HG03571 (cell line): Measurements from ENCODE around the gene HMGA1.
"Not testable (repeated sequence)": the region's sequence is repeated elsewhere in the genome, so short reads cannot be mapped to it uniquely, and the experiment has no call there.

Experiments used
- ATAC-seq: cut with Tn5 transposase; IDR thresholded peaks from one replicate; pipeline ENCODE4 v1.9.1; 2021; ENCODE audit not compliant: unreplicated experiment

Gene HMGA1

GRCh38 chr6:34239893-34240292 is 3.2 kb downstream of the HMGA1 start:
- ATAC-seq = no peak

GRCh38 chr6:34240329-34241248 is 3.9 kb downstream of the HMGA1 start:
- no peak for ATAC-seq

GRCh38 chr6:34241351-34242215 is 4.9 kb downstream of the HMGA1 start:
- no peak for ATAC-seq

- ATAC-seq = no peak
These were observed 5.8 kb downstream of the HMGA1 start for GRCh38 chr6:34242252-34243130.

DNA sequence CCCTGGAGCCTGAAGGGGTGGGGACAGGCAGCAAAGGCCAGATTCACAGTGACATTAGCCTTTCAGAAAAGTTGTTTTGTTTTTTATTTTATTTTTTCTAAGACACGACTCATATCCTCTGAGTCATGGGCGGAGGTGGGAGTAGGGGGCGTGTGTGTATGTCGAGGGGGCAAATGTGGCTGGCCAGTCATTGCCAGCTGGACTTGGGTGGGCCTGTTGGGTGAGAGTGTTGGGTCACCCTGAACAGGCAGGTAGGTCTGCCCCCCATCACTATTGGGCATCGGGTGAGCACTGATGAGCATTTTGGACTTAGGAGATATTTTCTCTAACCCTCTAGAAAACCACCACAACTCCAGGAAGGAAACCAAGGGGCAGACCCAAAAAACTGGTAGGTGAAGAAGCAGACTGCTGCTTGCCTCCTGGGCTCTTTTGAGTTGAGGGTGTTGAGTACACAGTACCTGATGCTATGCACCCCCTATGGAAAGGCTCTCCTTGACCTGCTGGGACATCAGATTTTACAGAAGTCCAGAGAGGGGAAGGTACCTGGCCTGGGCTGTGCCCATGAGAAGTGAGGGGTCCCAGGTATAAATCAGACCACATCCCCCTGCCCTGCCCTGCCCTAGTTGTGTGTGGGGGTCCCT is 6.6 kb downstream of the HMGA1 start:
- no peak for ATAC-seq

DNA sequence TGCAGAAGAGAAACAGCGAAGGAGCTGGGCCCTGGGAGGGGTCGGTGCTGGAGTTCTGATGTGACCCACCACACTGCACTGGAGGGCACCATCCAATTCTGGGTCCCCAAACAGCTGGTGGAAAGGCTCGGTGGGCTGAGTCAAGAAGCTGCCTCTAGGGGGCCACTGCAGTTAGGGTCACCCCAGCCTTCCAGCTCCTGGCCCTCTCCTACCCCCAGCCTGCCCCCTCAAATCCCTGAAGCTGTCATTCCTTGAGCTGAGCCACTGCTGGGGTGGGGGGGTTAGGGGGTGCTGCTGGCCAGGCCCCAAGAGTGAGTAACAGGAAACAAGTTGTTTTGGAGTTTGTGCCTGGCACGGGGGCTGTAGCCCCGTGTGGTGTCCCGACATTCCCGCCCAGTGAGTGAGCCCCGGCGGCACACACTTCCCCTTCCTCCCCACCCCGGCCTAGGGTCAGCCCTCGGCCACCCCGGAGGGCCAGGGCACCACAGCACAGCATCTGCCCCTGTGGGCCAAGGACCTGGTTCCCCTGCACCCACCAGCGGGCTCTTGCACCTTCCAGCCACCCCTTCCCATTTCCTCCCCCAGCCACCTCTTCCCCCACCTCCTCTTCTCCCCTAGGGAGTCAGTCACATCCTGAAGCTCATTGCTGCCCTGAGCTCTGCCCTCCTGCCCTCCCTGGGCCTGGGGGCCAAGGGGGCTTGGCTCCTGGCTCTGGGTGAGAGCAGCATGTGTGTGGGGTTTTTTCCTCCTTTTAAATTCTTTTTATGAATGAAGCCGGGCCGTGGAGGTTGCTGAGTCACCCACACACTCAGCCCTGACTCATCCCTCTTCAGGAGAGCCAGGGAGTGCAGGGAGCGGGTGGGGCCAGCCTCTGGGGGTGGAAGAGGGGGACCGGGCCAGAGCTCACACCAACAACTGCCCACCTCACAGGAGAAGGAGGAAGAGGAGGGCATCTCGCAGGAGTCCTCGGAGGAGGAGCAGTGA is 7.5 kb downstream of the HMGA1 start:
- no peak for ATAC-seq

- ATAC-seq = not testable (repeated sequence)
These were observed 8.5 kb downstream of the HMGA1 start for GRCh38 chr6:34245032-34245760.

GRCh38 chr6:34245761-34246140 is 9.1 kb downstream of the HMGA1 start:
- not testable (repeated sequence) for ATAC-seq

DNA sequence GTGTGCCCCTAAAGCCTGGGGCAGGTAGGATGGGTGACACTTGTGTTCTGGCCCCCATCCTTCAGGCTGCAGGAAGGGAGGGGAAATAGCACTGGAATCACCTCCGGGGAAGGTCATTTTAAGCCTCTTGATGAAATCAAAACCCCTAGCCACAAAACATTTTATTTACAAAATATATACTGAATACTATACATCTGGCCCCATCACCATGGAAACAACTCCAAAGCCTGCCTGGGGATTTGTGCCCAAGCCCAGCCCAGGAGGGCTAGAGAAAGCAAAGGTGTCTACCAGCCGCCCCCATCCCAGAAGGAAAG is 9.5 kb downstream of the HMGA1 start:
- ATAC-seq = no peak

- ATAC-seq = no peak
These were observed 10.1 kb downstream of the HMGA1 start for GRCh38 chr6:34246563-34247391.

DNA sequence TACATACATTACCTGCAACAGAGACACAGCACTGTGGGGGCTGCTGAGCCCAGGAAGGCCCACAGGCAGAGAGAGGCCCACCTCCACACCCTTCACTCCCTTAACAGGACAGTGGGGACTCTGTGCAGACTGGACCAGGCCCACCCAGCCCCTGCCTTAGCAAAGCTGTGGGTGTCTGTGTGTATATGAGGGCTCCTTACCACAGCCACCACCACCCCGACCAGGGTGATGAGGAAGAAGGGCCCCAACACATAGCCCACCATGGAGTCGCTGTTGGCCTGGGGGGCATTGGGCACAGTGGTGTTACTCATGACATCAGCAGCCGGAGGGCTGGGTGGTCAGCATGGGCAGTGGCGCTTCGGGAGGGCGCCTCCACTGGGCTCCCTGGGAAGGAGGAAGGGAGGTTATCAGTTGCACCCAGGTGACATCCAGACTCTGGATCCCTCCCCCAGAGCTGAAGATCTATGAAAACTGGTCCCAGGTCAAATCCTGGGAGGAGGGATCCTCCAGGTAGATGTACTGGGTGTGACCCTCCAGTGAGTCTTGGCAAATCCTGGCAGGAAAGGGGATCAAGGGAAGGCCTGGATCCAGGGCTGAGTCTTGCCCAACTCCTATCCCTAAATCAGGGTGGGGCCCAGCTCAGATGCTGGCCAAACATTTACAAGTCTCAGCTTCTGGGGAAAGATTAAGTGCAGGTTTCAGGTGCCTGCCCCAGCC is 11.0 kb downstream of the HMGA1 start:
- ATAC-seq = no peak

GRCh38 chr6:34248198-34248726 is 11.6 kb downstream of the HMGA1 start:
- ATAC-seq = peak; percentile 8

DNA sequence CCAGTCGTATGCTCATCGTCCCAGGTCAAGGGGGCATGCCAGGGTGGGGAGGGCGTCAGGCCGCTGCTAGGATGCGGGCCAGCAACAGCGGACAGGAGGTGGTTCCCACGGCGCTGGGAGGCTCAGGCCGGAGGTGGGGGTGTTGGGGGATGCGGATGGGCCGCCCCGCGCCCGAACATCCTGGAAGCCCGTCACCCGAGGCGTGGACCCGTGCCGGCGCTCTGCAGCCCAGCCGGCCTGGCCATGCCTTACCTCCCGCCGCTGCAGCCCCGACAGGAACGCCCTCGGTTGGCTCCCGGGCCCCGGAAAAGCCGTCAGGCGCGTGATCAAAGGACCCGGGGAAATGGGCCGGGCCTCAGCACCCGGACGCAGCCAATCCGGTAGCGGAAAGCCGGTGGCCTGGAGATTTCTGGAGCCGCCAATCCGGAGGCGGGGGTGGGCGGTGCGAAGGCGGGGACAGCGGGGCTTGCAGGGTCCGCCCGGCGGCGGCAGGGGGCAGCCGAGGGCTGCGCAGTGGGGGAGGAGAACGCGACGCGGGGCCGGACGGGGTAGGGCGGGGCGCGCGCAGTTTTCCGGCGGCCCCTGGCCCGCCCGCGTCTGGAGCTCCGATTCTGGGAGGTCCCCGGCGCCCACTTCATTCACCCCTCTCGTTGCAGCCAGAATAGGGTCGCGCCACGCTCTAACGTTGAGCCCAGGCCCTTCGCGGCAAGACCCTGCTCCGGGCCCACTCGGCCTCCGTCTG is 12.2 kb downstream of the HMGA1 start, which contains the start of gene SMIM29:
TSS of gene SMIM29 (minus strand) at position 280 of the 742 bp plus-strand sequence. CDS start 1,215 bp downstream, outside the sequence.
- ATAC-seq = peak; percentile 79

DNA sequence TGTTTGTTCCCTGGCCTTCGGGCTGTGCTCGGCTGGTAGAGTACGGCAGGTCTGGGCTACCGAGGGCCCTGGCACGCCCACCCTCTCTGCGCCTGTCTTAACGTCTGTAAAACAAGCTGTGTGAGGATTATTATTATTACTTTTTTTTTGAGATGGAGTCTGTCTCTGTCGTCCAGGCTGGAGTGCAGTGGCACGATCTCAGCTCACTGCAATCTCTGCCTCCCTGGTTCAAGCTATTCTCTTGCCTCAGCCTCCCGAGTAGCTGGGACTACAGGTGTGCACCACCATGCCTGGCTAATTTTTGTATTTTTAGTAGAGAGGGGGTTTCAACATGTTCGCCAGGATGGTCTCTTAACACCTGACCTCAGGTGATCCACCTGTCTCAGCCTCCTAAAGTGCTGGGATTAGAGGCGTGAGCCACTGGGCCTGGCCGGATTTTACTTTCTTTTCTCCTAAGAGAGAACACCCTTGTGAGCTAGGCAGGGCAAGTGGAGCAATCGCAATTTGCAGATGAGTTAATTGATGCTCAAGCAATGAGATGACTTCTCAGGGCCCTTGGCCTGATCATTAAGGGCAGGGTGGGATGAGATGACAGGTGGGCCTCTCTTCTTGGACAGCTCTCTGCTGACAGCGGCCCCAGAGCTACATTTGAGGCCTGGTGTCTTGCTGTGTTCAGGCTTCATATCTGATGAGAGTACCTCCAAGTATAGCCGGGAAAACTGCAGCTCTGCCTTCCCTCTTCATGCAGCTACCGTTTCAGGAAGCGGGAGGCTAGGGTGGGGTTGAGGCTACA is 13.0 kb downstream of the HMGA1 start:
- ATAC-seq = peak; percentile 3

DNA sequence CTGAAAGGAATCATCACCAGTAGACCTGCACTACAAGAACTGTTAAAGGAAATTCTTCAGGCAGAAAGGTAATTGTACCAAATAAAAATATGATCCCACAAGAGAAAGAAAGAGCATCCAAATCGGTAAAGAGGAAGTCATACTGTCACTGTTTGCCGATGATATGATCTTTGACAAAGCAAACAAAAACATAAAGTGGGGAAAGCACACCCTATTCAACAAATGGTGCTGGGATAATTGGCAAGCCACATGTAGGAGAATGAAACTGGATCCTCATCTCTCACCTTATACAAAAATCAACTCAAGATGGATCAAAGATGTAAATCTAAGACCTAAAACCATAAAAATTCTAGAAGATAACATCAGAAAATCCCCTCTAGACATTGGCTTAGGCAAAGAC is 15.7 kb downstream of the HMGA1 start:
- not testable (repeated sequence) for ATAC-seq
